Measurements from ENCODE around the gene DKK3. TPM values are rescaled to one million over a fixed set of nuclear protein-coding genes. Genes with fewer than 3 reads are reported as not detected.

Gene DKK3
- total and polyA plus RNA-seq, 2 donors from 2014 or later: 49.6 to 59.5 TPM

- H3K9me3 ChIP-seq (ENCODE audit: control insufficient read depth in 2 of 3, insufficient read depth in 1 of 3, low read length in 3 of 3): no peaks in the 10 kb centered on the region
- H3K36me3 ChIP-seq (ENCODE audit: control insufficient read depth in 2 of 3, insufficient read depth in 3 of 3, low read length in 3 of 3): peaks cover 0 to 2% (median 0%) of the 10 kb centered on the region in 3 donors
- H3K9ac ChIP-seq (ENCODE audit: low read length in 3 of 3): no peak overlapping the region
- no peak for DNase-seq
- no peaks in the 10 kb centered on the region for H3K27me3 ChIP-seq (ENCODE audit: control insufficient read depth, insufficient read depth, low read length)
- intact Hi-C loops (cut with DNase I): no loop called here
- no peak for FAIRE-seq
- TF ChIP-seq CTCF (IDR thresholded peaks at IDR 0.05; ENCODE audit: borderline replicate concordance, extremely low read depth, insufficient read depth): no peak
- H3K4me3 ChIP-seq (ENCODE audit: low read length in 3 of 3): no peak overlapping the region
- no peaks in the 10 kb centered on the region for H3K4me1 ChIP-seq (ENCODE audit: control insufficient read depth in 2 of 3, insufficient read depth in 2 of 3, low read depth in 1 of 3, low read length in 3 of 3)
- no peak overlapping the region for H3K27ac ChIP-seq (ENCODE audit: low read depth in 2 of 2, low read length in 2 of 2)
These were observed 10.2 kb downstream of the DKK3 start for GRCh38 chr11:11998091-11998781.

GRCh38 chr11:11997049-11997322 is 11.4 kb downstream of the DKK3 start:
- H3K4me3 ChIP-seq (ENCODE audit: low read length in 3 of 3): no peak overlapping the region
- no peaks in the 10 kb centered on the region for H3K4me1 ChIP-seq (ENCODE audit: control insufficient read depth in 2 of 3, insufficient read depth in 2 of 3, low read depth in 1 of 3, low read length in 3 of 3)
- H3K9me3 ChIP-seq (ENCODE audit: control insufficient read depth in 2 of 3, insufficient read depth in 1 of 3, low read length in 3 of 3): no peaks in the 10 kb centered on the region
- no peak for TF ChIP-seq CTCF (IDR thresholded peaks at IDR 0.05; ENCODE audit: borderline replicate concordance, extremely low read depth, insufficient read depth)
- DNase-seq (no peak), FAIRE-seq (no peak)
- peaks cover 0 to 2% (median 0%) of the 10 kb centered on the region in 3 donors for H3K36me3 ChIP-seq (ENCODE audit: control insufficient read depth in 2 of 3, insufficient read depth in 3 of 3, low read length in 3 of 3)
- no peak overlapping the region for H3K27ac ChIP-seq (ENCODE audit: low read depth in 2 of 2, low read length in 2 of 2)
- H3K27me3 ChIP-seq (ENCODE audit: control insufficient read depth, insufficient read depth, low read length): no peaks in the 10 kb centered on the region
- H3K9ac ChIP-seq (ENCODE audit: low read length in 3 of 3): no peak overlapping the region
- intact Hi-C loops (cut with DNase I): no loop called here

GRCh38 chr11:11996321-11997048 is 11.9 kb downstream of the DKK3 start:
- TF ChIP-seq CTCF (IDR thresholded peaks at IDR 0.05; ENCODE audit: borderline replicate concordance, extremely low read depth, insufficient read depth): no peak
- no peaks in the 10 kb centered on the region for H3K27me3 ChIP-seq (ENCODE audit: control insufficient read depth, insufficient read depth, low read length)
- no peak for FAIRE-seq
- no peak overlapping the region for H3K4me3 ChIP-seq (ENCODE audit: low read length in 3 of 3)
- H3K9me3 ChIP-seq (ENCODE audit: control insufficient read depth in 2 of 3, insufficient read depth in 1 of 3, low read length in 3 of 3): no peaks in the 10 kb centered on the region
- peaks cover 0 to under 1% (median 0%) of the 10 kb centered on the region in 3 donors for H3K36me3 ChIP-seq (ENCODE audit: control insufficient read depth in 2 of 3, insufficient read depth in 3 of 3, low read length in 3 of 3)
- H3K27ac ChIP-seq (ENCODE audit: low read depth in 2 of 2, low read length in 2 of 2): no peak overlapping the region
- DNase-seq: no peak
- H3K9ac ChIP-seq (ENCODE audit: low read length in 3 of 3): no peak overlapping the region
- no peaks in the 10 kb centered on the region for H3K4me1 ChIP-seq (ENCODE audit: control insufficient read depth in 2 of 3, insufficient read depth in 2 of 3, low read depth in 1 of 3, low read length in 3 of 3)
- intact Hi-C loops (cut with DNase I): no loop called here

Measured in kidney (tissue), 14 donors.